GM19238 (cell line): ENCODE measurements around the gene EFCAB12.
"Not testable (repeated sequence)": the region's sequence is repeated elsewhere in the genome, so short reads cannot be mapped to it uniquely, and the experiment has no call there.

Experiments
- DNase-seq: peaks from one replicate; pipeline ENCODE4 v3.0.0; 2011; ENCODE audit warnings: low spot score; ENCODE audit not compliant: insufficient read length

Gene EFCAB12

GRCh38 chr3:129393760-129394564 is 34.5 kb downstream of the EFCAB12 start:
- not testable (repeated sequence) for DNase-seq

- no peak for DNase-seq
These were observed 35.2 kb downstream of the EFCAB12 start for GRCh38 chr3:129393271-129393670.

- DNase-seq, result not testable (repeated sequence)
These were observed 36.1 kb downstream of the EFCAB12 start for GRCh38 chr3:129392106-129392887.

GRCh38 chr3:129391583-129391982 is 36.9 kb downstream of the EFCAB12 start:
- DNase-seq, result not testable (repeated sequence)

- no peak for DNase-seq
These were observed 38.9 kb downstream of the EFCAB12 start for GRCh38 chr3:129389572-129389937.

- DNase-seq, result not testable (repeated sequence)
These were observed 39.5 kb downstream of the EFCAB12 start for GRCh38 chr3:129388791-129389571.

GRCh38 chr3:129387487-129387886 is 40.9 kb downstream of the EFCAB12 start:
- DNase-seq, result no peak

- no peak for DNase-seq
These were observed 41.5 kb downstream of the EFCAB12 start for GRCh38 chr3:129386984-129387383.

GRCh38 chr3:129385507-129385906 is 42.9 kb downstream of the EFCAB12 start:
- not testable (repeated sequence) for DNase-seq

GRCh38 chr3:129384594-129385323 is 43.7 kb downstream of the EFCAB12 start:
- DNase-seq, result no peak

GRCh38 chr3:129384103-129384502 is 44.3 kb downstream of the EFCAB12 start:
- not testable (repeated sequence) for DNase-seq

- peak; percentile 74 for DNase-seq
These were observed 45.1 kb downstream of the EFCAB12 start for GRCh38 chr3:129383292-129383860.

- DNase-seq, result no peak
These were observed 46.1 kb downstream of the EFCAB12 start for GRCh38 chr3:129382366-129382765.

- DNase-seq, result no peak
These were observed 48.7 kb downstream of the EFCAB12 start for GRCh38 chr3:129379582-129380358.

- no peak for DNase-seq
These were observed 49.5 kb downstream of the EFCAB12 start for GRCh38 chr3:129378949-129379348.

- DNase-seq, result no peak
These were observed 50.8 kb downstream of the EFCAB12 start for GRCh38 chr3:129377615-129378014.

- DNase-seq, result no peak
These were observed 53.3 kb downstream of the EFCAB12 start for GRCh38 chr3:129375099-129375498.

- no peak for DNase-seq
These were observed 57.2 kb downstream of the EFCAB12 start for GRCh38 chr3:129371041-129371826.
